ENCODE measurements around the gene ASNS.

ASNS gene

GRCh38 chr7:97842772-97843345, 29.3 kb downstream of the ASNS start:
- DNase-seq = no peak

- no peak for DNase-seq
These were observed 30.2 kb downstream of the ASNS start for GRCh38 chr7:97842006-97842405.

- peak; percentile 60 for DNase-seq
These were observed 36.7 kb downstream of the ASNS start for GRCh38 chr7:97835296-97836138.

GRCh38 chr7:97819161-97819560, 53.0 kb downstream of the ASNS start:
- no peak for DNase-seq

- no peak for DNase-seq
These were observed 54.0 kb downstream of the ASNS start for GRCh38 chr7:97818066-97818663.

Measured in amniotic stem cell (primary cell).